ENCODE data around the gene MTERF2.

Gene MTERF2

DNA sequence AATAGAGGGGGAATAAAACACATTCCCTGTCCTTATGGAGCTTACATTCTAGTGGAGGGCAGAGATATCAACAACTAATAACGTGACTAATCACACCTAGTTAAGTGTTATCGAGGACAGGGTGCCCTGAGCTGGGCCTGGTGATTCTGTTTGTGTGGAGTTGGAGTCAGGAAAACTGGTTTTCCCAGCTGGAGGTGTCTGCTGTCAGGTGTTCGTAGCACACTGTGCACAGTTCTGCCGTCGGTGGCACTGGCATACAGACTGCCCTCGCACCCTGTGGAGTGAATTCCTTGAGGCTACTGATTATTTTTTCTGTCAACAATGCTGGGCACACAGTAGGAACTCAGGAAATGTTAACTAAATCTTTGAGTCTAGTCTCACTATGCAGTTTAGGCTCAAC is 900 bp upstream of the MTERF2 start:
- FAIRE-seq: no peak

DNA sequence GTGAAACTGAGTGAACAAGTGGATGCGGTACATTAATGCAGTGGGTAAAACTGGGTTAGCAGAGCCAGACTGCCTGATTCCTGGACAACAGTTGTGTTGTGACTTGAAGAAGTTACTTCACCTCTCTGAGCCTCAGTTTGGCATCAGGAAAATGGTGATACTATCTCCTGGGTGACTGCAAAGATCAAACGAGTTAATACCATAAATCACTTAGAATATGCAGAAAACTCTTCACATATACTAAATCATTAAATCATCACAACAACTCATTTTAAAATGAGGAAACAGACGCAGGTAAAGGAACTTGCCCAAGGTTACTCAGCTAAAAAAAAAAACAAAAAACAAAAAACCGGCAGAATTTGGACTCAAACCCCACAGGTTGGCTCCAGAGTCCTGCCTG is 811 bp downstream of the MTERF2 start:
- no peak for FAIRE-seq

DNA sequence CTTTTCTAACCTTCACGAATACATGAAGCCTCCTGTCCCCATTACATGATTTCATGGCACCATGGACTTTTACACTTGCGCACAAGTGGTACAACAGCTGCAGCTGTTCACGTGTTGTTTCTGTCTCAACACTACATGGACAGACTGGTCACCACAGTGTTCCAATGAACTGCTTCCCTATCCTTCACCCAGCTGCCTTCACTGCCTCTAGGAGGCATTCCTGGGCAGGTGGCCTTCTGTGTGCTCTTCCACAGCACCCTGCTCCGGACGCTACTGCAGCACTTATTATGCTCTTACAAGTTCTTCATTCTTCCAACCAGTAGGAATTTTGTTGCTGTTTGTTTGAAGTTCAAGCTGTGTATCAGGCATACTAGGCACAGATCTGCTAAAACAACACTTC is 1.5 kb downstream of the MTERF2 start:
- no peak for FAIRE-seq

DNA sequence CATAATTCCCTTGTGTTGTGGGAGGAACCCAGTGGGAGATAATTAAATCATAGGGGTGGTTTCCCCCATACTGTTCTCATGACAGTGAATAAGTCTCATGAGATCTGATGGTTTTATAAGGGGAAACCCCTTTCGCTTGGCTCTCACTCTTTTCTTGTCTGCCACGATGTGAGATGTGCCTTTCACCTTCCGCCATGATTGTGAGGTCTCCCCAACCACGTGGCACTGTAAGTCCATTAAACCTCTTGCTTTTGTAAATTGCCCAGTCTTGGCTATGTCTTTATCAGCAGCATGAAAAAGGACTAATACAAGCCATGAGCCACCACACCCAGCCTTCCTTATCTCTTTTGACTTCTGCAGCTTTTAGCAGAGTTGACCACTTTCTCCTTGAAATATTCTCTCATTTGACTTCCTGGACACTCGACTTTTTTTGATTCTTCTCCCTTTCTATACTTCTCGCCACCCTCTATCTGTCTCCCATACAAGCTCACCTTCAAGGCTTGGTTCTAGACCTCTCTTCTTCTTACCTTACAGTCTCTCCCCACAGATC is 2.3 kb downstream of the MTERF2 start:
- no peak for FAIRE-seq

DNA sequence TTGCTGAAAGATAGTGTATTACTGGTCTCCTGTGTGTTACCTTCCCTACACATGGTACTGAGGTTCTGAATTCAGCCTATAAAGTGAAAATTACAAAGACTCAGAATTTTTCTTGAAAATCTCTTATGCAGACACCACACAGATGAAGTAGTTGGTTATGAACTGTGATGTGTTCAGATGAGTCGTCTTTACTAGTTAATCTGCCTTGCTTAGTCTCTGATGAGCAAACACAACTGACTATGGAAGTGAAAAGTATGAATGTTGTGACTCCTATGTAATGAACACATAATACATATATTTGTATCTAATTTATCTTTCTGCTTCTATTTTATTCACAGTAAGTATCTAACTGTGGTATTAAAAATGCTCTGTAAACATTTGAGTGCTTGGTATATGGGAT is 4.7 kb downstream of the MTERF2 start:
- FAIRE-seq: no peak

DNA sequence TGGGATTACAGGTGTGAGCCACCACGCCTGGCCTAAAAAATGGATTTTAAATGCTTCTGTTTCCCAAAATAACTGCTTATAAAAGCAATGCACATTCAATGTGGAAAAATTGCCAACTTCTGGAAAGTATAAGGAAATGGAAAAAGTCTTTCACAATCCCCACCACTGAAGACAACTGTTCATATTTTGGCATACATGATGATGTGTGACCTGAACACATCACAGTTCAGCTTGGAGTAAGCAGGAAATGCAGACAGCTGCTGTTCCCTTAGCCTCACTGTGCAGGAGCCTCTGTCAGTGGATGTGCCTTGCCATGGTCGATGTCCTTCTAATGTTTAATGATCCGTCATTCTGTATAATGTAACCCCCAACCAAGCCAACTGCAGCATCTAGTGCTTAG is 5.2 kb downstream of the MTERF2 start:
- no peak for FAIRE-seq

DNA sequence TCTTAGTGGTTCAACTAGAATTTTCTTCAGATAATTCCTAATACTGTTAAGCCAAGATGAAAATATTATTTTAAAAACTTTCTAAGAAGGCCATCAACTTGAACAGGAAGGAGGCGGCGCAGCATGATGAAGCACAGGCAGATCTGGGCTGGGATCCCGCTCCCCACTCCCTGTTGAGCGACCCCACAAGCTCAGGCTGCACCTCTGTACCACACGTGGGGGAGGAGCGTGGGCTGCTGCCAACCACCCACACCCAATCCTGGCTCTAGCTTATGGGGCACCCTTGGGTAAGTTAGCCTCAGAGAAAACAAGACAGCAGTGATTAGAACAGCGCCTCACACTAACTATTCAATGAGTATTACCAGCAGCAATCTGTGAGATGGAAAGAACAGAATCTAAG is 6.0 kb downstream of the MTERF2 start:
- no peak for FAIRE-seq

DNA sequence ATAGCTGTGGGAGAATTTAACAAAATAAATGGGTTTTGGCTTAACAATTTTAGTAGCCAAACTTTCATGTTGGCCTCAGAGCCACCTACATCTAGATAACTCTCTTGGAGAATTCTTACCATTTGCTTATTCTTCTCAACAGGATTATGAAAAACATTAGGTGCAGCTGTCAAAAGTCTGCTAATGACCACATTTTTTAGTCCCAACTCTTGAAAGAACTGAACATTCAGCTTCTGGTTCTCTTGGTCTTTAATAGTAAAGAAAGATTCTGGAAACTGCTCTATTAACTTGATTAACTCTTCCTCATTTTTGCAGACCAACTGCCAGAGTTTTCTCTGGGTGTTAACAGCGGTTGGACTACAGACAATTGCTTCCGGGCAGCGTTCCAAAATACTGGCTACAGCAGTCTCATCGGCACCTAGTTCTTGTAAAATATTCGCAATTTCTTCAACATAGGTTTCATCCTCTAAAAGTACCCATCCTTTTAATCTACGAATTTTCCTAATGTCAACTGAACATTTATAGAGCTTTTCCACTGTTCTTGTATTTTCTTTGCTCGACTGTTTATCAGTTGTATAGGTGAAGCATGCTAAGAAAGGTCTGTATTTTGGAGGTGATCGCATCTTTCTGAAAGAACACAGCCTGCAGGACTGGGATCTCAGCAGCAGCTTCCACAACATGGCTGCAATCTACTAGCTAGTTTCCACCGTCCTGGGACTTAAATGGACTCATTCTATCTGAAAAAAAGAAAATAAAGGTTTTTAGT is 8.7 kb downstream of the MTERF2 start:
- FAIRE-seq: peak; percentile 70

DNA sequence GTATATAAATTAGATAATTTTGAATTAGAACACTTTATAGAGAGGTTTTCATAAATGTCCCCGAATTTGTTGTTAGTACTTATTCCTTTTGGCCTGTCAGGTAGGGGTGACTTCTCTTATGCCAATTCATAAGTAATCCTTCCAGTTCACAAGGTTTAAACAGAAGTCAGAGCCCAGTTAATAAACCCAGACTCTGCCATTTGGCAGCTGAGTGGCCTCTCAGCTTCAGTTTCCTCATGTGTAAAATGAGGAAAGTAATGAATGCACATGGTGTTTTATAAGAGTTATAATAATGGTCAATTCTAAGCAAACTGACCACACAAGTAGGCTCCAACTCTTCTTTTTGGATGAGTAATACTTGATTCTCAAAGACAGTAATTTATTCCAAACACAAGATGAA is 10.3 kb downstream of the MTERF2 start:
- no peak for FAIRE-seq

DNA sequence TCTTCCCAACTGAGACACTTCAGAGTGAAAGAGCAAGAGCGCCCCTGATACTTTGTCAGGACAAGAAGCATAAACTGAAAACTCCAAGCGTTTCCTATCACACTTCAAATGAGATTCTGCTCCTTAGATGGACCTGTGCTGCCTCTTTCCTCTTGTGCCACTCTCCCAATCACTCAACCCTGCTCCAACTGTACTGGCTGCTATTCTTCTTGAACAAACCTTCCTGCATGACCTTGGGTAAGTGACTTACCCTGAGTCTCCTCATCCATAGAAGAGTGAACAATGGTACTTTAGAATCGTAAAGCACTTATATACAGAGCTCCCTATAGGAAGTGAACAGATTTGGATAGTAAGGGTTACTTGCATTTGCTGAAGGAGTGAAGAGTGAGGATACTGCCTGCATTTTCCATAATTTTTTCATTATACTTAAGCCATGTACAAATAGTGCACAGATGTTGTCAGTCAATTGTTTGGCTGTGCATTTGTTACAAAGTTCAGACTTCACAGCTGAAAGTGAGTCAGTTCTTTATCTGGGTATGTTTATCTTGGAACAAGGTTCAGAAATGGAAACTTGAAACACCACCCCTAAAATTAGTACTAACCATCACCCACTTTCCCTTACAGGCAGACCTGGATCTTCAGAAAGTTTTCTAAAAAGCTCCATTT is 10.8 kb downstream of the MTERF2 start:
- no peak for FAIRE-seq

DNA sequence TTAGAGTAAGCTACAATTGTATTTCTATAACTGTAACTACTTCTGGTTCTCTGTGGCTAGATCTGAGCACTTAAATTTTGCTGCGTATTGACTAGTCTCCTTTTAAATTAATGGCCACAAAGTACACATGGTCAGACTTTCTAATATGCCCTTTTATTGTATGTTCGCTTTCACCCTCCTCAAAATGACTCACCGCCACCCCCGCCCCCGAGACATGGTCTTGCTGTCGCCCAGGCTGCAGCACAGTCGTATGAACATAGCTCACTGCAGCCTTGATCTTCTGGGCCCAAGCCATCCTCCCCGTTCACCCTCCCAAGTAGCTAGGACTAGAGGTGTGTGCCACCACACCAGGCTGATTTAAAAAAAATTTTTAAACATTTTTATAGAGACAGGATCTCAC is 11.8 kb downstream of the MTERF2 start:
- no peak for FAIRE-seq

DNA sequence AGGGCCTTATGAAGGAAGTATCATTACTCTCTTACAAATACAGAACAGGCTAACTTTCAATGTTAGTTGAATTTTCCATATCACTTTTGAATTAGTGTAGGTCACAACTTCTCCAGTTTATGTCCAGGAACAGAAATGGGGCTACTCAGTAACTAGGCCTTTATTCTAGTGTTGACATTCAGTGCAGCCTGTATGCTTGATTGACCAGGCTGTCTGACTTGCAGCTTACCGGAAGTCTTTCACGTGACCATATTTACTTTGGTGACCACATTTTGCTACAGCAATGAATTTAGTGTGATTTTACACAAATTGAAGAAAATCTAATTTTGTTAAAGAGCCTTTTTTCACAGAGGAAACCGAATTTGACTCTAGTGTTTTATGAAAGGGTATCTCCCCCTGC is 12.4 kb downstream of the MTERF2 start:
- FAIRE-seq: no peak

DNA sequence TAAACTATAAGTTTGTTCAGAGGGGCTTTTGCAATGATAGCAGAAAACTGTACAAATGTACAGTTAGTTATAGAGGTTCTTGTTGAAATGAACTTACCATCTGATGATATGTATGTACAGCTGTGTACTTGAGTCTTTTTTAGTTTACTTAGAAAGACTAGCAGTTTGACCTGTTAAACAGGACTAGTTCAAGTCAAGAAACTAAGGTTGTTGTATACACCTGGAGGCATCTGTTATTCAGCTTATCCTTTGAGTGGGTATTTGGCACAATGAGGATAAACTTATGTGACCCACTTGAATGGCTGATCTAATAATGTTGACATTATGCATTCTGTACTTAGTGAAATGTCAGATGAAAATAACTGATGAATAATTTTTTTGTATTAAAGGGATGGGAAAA is 13.4 kb downstream of the MTERF2 start:
- no peak for FAIRE-seq

DNA sequence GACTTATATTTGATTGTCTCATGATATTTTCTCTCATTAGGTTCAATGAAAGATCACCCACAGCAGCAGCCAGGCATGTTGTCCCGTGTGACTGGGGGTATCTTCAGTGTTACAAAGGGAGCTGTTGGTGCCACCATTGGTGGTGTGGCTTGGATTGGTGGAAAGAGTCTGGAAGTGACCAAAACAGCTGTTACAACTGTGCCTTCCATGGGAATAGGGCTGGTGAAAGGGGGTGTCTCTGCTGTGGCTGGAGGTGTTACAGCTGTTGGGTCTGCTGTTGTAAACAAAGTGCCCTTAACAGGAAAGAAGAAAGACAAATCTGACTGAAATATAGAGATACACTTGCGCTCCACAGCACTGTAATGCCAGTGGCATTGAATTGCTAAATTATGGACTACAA is 15.9 kb downstream of the MTERF2 start:
- no peak for FAIRE-seq

DNA sequence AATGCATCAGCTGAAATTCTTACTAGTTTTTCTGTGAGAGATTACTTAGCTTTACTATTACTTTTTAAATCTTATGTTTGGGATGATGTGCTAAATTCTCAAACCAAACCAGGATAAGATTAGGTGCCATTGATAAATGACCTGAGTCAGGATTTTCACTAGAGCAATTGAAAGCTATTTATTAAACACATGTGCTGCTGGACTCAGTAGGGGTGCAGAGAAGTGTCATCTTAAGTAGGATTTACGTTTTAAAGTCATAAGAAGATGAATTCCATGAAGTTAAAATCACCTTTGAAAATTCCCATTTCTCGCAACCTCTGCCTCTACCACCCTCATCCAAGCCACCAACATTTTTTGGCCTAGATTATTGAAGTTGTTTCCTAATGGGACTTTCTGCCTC is 22.4 kb downstream of the MTERF2 start:
- no peak for FAIRE-seq

DNA sequence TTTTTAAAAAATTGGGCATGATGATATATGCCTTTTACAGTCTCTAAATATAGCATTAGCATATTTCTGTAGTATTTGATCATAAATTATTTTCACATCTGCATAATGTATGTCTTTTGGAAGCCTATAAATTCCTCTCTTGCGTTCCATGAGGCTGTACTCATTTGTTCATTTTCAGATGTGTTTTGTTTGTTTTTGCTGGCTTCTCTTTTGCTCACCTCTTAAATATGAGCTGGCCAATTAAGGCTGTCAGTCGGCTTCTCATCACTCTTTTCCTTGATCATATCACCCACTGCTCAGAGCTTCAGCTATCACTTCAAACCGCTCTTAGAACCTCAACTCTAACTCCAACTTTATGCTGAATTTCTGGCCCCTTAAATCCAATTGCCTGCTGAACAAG is 24.7 kb downstream of the MTERF2 start:
- FAIRE-seq: no peak

DNA sequence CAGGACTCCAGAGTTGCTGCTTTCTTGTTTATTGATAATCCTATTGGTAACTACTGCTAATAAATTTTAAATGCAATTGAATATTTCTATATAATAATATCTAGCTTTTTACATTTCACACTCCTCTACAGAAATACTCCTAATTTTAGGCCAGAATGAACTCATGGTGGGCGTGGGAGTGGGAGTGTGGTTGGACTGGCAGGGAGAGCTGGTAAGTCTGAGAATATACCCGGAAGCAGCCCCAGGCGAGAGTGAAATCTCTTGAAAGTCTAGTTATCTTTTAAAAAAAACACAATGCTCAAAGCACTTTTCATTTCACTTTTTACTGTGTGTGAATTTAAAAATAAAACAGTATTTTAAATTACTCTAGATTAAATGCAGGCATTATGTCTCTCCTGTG is 26.5 kb downstream of the MTERF2 start:
- no peak for FAIRE-seq

DNA sequence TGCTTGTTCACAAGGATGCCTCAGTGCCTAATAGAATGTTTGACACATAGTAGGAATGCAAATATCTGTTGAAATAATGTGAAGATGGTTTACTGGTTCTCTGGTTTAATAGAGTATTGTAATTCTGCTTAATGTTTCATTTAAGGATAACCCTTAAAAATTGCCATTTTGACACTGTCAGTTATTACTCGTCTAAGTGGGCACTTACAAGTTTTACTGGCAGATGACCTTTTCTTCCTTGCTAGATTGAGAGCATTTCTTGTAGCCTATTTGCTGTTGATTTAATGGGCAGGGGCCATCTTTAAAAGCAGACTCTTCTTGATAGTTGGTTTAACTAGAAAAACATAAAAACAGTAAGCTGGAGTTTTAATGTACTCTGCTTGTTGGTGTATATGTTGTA is 29.4 kb downstream of the MTERF2 start:
- FAIRE-seq: no peak

DNA sequence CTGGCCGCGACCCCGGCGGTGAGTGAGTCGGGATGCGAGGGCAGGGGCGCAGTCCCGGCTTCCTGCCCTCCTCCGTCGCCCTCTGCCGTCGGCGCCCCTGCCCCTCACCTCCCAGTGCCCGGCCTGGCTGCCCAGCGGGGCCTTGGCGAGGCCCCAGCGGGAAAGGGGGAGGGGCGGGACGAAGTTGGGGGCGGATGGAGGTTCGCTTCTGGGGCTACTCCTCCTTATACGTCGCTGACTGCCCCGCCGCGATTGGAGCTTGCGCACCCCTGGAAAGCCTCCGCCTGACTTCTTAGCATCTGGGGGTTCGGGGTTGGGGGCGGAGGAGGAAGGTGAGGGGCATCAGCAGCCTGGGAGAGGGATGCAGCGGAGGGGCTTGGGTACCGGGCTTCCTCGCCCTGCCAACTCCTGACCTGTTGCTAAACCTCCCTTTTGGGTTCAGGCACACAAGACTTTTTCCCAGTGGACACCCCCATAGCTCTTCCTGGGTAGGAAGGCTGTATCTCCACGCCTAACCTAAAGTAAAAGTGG is 30.8 kb downstream of the MTERF2 start:
- FAIRE-seq: no peak

DNA sequence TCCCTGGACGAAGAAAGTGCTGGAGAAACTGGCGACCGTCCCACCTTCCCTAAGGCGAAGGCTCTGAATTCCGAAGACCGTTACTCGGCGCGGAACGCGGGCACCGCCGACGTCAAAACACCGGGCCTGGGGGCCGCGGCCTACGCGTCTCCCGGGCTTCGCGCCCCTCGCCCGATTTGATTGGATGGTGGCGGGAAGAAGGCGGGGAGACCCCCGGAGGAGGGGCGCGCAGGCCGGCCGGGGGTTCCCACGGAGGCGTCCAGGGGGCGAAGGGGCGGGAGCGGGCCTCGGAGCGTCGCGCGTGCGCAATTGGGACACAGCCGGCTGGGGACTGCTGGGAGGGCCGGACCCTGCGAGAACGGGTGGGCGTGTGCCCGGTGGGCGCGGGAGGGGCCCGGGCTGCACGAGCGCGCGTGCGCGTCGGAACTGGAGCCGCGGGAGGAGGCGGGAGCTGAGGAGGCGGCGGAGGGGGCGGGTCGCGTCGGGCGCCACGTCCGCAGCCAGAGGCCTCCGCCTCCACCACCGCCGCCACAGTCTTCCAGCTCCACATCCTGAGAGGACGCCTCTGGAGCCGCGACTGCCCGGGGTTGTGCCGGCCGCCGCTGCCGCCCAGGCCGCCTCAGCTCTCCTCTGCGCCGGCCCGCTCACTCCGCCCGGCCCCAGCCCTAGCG is 31.4 kb downstream of the MTERF2 start, which contains the start of gene TMEM263:
TSS of gene TMEM263 (plus strand) at position 531 of the 671 bp plus-strand sequence. CDS start 11,210 bp downstream, outside the sequence.
- no peak for FAIRE-seq

DNA sequence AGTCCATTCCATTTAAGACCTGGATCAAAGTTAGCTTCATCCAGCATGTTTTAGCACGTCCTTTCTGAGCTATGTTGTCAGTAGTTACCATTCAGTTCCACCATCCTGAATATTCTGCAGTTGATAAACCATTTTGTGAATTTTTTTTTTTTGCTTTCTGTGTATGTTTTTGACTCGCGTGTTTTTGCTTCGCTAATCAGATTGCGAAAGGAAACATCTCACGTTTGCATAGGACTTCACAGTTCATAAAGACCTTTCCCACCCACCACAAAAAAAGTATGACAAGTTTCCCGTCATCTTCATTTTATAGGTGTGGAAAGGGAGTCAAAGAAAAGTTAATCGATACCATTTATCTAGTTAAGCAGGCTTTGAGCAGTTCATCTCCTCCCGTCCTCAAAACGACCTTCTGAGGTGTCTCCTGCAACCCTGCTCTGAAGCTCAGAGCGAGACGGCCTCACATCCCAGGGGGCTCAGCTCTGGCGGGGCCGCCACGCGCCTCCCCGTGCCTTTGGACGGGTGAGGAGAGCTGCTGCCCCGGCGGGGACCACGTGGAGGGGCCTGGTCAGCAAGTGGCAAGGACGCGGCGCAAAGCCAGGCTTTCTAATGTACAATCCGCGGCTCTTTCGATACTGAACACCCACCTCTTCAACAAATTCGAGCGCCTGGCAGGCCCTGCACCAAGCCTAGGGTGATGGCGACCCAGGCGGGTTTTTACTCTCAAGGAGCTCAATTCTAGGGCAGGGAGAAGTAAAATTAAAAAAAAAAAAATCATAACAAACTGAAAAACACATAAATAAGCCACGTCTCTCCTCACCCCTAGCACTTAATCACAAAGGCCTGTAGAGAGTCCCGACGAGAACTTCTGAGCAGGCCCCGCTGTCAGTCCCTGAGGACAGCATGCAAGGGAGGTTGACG is 32.2 kb downstream of the MTERF2 start:
- no peak for FAIRE-seq

Data from endometrium (tissue), 2 donors.